ENCODE measurements around the gene FANCI.

DNA sequence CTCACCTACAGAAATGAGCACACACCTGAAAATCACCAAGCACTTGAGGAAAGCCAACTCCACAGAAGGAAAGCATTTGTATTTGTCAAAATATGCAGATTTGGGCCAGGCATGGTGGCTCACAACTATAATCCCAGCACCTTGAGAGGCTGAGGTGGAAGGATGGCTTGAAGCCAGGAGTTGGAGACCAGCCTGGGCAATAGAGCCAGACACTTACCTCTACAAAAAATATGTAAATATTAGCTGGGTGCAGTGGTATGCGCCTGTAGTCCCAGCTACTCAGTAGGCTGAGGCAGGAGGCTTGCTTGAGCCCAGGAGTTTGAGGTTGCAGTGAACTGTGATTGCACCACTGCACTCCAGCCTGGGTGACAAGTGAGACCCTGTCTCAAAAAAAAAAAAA is 34.7 kb upstream of the FANCI start:
- TF ChIP-seq, protein P1, sequence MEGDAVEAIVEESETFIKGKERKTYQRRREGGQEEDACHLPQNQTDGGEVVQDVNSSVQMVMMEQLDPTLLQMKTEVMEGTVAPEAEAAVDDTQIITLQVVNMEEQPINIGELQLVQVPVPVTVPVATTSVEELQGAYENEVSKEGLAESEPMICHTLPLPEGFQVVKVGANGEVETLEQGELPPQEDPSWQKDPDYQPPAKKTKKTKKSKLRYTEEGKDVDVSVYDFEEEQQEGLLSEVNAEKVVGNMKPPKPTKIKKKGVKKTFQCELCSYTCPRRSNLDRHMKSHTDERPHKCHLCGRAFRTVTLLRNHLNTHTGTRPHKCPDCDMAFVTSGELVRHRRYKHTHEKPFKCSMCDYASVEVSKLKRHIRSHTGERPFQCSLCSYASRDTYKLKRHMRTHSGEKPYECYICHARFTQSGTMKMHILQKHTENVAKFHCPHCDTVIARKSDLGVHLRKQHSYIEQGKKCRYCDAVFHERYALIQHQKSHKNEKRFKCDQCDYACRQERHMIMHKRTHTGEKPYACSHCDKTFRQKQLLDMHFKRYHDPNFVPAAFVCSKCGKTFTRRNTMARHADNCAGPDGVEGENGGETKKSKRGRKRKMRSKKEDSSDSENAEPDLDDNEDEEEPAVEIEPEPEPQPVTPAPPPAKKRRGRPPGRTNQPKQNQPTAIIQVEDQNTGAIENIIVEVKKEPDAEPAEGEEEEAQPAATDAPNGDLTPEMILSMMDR (conservative IDR thresholded peaks at IDR 0.05; ENCODE audit: low read depth, low read length), result no peak
- TF ChIP-seq EZH2 (IDR thresholded peaks at IDR 0.05; ENCODE audit: low read length, unreplicated experiment) (no peak), EZH2phosphoT487 (IDR thresholded peaks at IDR 0.05; ENCODE audit: borderline replicate concordance, low read length) (no peak)

Measured in PC-3 (cell line).